Activated CD4-positive, alpha-beta T cell treated with anti-CD3 and anti-CD28 coated beads, Interleukin-2, amount 50 U/mL, for 24 hours (primary cell): ENCODE data around the gene SLC13A2.
A peak's percentile ranks its signal among the peaks of the same experiment; 100 is the strongest.

ENCODE experiments used
- DNase-seq, 2 donors: peaks; one replicate each; pipeline ENCODE4 v3.0.0-alpha.2; 2020; ENCODE audit warnings: low read depth in 1 of 2, low spot score in 1 of 2

The SLC13A2 gene

DNA sequence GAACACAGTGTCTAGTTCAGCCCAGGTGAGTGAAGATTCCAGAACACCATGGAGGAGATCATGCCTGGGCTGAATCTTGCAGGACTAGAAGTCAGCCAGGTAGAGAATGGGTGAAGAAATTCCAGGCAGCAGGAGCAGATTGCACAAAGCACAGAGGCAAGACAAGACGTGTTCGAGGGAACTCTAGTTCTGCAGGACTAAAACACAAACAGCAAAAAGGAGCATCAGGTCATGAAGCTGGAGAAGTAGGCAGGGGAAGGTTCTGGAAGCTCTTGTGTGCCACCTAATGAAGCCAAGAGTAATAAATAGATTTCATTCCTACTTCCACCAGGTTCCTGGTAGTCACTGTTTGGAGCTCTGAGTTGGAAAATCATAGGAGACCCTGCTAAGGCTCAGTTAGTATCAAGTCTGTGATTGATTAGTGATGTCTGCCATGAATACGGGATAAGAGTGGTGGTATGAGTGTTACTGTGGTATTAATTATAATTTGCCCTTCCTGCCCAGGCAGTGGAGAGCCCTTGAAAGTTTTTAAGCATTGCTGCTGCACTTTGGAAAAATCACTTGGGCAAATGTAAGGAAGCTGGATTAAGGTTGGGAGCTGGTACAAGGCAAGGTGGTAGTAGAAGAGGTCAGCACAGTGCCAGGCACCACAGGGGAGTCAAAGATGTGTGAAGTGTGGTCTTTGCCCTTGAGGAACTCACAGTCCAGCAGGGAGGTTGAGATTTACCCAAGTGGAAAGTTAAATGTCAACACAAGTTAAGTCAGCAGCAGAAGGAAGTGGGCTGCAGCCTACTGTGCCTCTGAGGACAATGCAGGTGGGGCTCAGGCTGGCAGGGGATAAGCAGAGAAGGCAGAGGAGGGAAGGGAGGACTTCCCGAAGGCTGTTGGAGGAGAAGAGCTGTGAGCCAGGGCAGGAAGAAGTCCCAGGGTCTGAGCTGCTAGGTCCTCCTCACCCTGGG lies 19.2 kb downstream of the SLC13A2 start:
- no peak for DNase-seq

DNA sequence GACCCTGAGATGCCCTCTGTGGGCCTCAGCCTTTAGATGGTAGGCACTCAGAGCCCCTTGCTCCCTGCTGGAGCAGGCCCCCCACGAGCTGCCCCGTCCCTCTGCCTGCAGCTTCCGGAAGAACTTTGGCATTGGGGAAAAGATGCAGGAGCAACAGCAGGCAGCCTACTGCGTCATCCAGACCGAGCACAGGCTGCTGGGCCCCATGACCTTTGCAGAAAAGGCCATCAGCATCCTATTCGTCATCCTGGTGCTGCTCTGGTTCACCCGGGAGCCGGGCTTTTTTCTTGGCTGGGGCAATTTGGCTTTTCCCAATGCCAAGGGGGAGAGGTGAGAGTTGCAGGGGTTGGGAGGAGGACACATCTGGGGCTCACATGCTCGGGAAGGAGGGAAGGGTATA lies 20.0 kb downstream of the SLC13A2 start:
- no peak for DNase-seq

DNA sequence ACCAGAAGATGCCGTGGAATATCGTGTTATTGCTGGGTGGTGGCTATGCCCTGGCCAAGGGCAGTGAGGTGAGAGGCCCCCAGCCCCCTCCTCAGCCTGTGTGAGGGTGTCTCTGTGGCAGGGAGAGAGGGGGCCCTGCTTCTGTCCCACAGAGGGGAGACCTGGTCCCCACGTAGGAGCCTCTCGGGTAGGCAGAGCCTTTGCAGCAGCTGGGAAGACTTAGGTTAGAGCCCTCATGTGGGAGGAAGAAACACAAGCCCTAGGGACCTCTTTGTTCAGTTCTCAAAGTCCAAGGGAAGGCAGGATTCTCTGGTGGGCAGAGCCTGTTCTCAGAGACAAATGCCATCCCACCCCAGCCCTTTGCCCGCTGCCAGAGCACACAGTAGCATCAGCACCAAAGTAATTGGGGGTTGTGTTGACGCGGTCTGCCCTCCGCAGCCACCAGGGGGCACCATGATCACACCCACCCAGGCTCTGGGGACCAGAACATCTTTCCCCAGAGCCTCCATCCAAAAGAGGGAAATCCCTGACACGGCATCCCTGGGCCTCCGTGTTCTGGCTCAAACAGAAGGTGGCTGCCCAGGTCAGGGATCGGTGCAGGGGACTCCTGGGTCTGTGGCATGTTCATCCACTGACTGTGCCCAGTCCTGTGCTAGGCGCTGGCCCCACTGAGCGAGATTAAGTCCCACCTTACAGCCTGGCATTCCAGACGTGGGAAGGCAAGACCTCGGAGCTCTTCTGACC lies 21.2 kb downstream of the SLC13A2 start:
- DNase-seq: peak; percentile 70

DNA sequence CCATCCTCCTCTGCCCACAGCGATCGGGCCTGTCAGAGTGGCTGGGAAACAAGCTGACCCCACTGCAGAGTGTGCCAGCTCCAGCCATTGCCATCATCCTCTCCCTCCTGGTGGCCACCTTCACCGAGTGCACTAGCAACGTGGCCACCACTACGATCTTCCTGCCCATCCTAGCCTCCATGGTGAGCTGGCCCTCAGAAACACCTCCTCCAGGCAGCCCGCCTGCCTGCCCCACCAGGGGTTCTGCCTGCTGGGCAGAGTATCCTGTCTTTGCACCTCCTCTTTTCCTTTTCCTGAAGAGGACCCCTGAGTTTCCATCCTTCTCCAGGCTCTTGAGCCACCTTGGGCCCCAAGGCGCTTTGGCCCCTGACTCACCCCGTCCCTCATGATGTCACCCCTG lies 22.2 kb downstream of the SLC13A2 start:
- no peak for DNase-seq

DNA sequence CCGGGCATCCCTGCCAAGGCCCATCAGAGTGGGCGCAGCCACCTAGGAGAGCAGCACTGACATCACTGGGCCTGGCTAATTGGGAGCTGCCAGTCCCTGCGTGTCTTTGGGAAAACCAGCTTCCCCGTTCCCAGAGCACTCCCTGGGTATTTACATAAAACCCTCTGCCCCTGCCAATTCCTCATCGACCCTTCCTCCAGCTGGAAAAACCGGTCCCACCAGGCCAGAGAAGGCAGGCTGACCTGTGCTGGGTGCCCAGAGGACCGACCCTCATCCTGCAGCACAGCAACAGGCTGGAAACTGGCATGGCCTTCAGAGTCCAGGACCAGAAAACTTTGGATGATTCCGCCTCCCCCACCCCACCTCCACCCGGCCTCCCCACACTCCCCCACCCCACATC lies 24.5 kb downstream of the SLC13A2 start:
- DNase-seq: no peak

DNA sequence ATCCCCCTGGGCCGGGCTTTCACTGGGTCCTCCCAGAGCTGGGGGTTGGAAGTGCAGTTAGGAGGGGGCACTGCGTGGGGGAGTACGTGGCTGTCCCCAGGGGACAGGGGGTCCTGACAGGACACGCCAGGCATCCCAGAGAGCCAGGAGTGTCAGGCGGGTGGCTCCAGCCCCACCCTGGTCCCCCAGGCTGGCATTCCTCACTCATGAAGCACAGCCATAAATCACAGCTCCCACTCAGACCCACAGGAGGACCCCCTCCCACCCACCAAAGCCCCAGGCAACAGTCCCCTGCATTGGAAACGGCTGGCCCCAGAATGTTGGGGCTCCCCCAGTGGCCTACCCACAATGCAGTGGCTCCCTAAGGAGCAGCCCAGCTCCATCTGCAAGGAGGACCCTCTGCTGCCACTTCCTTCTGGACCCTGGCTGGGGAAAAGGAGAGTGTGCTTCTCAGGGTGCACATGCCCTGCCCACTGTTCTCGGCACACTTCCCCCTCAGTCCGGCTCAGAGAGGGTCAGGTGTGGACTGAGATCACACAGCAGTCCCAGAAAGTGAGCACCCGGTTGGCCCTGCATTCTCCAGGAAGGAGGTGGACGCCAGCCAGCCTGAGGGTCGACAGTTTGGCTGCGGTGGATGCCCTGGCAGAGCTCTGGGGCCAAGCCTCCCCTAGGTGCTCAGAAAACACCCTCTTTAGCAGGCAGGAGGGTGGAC lies 25.4 kb downstream of the SLC13A2 start:
- no peak for DNase-seq

DNA sequence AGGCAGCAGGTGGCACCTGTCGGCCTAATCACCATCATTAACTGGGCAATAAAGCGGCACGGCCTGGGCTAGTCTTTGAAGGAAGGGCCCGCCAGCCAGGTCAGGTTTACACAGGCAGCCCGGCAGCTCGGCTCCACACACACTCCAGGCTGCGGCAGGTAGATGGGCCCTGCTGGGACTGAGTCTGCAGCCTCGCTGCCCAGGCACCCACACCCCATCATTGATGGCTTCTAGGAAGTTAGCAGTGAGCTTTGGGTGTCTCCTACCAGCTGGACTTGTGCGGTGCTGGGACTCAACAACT lies 25.9 kb downstream of the SLC13A2 start:
- no peak for DNase-seq

DNA sequence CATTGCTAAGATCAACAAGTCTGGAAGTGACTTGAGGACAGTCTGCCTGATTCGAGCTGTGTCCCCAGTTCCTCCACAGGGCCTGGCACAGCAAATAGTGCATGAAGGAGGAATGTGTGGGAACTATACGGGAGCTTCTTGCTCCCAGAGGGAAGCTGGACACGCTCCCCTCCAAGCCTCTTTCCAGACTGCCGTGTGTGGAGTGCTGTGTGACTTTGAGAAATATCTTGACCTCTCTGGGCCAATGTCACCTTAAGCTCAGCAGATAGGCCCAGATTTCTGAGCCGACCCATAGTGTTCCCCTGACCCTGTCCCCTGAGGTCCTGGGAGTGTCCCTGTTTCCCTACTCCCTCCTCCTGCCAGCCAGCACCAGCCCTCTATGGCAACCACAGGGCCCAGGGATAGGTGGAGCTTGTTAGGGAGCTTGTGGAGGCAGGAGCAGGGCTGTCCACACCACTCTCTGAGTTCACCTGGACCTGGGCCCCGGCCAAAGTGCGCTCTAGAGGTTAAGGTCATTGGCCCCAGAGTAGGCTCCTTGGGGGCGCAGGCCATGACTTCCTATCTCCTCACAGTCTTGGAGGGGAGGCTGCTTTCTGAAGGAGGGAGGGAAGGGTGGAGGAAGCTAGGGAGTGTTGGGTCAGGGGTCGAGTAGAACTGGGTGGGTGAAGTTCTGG lies 26.4 kb downstream of the SLC13A2 start:
- DNase-seq: no peak

DNA sequence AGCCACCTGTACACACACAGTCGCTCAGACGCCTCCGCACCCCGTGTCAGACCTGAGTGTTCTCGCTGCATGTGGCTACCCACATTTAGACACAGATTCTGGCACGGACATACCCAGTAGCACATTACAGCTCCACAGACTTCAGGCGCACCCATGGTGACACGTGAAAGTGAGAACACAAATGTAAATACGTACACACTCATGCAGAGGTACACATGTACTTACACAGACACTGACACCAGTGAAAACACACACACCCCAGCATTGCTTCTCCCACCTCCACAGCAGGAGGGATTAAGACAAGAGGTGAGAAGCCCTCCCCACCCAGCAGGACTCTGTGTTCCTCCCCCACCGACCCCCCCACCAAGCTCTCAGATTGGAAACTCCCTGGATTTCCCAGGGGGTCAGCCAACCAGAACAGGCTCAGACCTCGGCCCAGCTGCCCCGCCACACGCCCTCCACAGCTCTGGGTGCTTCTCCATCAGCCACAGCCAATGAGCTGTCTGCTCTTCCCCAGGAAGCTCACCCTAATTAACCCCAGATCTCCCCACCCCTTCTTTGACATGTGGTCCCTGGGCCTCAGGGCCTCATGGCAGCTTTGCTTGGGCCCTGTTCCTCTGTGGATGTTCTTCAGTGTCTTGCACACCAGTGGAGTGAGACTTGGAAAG lies 27.4 kb downstream of the SLC13A2 start:
- DNase-seq: no peak

DNA sequence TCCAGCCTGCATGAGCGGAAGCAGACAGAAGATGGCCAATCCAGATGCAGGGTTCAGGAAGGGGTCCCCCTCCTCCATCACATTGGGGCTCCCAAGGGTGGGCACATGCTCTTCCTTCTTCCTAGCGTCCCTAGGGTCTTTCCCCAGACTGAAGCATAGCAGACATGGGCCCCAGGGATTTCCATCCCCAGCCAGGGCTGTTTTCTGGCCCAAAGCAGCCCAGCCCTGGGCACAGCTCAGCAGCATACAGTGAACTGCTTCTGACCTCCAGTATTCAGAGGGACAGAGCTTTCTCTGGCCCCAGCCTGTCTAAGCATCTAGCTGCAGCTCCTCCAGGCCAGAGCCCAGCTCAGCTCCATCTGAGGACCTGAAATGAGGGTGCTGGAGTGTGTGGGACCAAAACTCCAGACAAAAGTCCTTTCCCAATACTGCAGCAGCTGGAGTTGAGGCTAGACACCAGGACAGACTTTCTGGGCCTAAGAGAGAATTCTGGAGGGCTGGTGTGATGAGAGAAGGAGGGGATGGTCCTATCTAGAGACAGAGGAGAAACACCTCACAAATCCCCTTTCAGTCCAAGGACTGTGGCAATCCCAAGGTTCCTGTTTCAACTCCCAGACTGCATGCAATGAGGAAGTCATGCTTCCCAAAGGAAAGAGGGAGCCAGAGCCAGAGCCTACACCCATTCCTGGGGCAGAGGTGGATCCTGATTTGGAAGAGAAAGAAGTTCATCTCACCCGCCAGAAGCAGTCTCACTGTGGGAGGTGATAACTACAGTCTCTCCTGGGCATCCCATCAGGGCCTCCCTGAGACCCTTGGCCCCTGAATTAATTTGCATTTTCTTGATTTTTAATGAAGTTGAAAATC lies 28.2 kb downstream of the SLC13A2 start:
- no peak for DNase-seq

DNA sequence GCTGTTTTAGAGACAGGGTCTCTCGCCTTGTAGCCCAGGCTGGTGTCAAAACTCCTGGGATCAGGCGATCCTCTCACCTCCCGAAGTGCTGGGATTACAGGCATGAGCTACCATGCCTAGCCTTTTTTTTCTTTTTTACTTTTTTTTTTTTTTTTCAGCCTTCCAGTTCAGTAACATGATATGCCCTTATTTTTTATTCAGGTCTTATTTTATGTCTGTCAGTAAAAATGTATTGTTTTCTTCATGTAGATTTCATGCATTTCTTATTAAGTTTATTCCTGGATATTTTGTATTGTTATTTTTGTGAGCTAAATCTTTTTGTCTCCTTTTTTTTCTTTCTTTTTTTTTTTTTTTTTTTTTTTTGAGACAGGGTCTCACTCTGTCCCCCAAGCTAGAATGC lies 30.0 kb downstream of the SLC13A2 start:
- DNase-seq: no peak

DNA sequence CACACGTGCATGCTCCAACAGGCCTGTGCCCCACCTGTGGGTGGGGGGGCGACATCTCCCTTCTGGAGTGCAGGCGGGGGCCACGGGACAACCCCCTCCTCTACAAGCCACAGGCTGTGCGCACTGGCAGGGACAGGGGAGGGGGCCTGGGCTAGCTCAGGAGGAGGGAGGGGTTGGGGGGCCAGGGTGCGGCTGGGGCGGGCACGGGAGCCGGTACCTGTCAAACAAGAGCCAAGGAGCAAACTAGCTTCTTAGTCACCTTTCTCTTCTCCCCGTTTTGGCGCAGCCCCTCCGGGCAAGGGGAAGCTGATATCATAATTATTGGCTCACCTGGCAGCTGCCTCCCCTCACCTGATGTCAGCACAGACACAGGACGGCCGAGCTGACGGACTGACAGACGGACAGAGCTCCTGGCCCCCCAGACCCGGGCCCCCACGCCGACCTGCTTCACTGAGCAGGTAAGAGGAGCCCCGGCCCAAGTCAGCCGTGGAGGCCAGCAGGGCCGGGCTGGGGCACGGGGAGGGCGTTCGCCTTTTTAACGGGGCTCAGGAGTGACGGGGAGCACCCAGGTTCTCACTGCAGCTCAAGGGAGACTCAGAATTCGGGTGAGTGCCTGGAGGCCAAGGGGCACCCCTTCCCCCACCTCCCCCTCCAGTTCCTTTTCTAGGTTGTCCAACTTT lies 32.7 kb downstream of the SLC13A2 start, which contains the start of gene FOXN1:
FOXN1 (plus strand) TSS at position 363 of the 680 bp plus-strand sequence. CDS start 17,622 bp downstream, outside the sequence.
- no peak for DNase-seq

DNA sequence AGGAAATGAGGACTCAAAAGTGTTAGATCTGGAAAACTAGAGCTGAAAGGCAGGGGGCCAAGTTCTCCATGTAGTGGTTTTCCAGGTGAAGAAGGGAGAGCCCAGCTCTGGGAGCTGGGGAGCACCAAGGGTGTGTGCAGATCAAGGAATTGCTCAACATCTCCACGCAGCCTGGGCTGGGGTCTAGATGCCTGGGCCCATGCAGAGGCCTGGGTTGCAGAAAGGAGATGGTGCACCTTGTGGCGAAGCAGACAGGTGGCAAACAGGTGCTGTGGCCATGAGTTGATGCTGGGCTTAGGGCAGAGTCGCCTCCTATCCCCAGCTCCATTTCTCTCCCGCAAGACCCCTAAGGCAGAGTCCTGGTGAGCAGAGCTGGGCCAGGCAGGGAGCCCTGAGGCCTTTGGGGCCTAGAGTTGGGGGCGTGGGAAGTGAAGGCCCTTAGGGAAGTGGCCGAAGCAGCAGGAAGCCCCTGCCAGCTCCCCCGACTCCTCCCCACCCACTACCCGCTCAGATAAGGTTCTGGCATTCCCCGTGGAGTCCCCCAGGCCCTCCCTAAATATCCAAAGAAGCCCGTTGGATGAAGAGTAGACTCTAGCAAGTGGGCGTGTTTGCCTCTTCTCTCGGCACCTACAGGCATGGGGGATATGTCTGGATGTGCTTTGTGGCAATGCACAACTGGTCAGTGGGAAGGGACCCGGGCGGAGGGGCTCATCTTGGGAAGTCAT lies 33.5 kb downstream of the SLC13A2 start:
- no peak for DNase-seq

DNA sequence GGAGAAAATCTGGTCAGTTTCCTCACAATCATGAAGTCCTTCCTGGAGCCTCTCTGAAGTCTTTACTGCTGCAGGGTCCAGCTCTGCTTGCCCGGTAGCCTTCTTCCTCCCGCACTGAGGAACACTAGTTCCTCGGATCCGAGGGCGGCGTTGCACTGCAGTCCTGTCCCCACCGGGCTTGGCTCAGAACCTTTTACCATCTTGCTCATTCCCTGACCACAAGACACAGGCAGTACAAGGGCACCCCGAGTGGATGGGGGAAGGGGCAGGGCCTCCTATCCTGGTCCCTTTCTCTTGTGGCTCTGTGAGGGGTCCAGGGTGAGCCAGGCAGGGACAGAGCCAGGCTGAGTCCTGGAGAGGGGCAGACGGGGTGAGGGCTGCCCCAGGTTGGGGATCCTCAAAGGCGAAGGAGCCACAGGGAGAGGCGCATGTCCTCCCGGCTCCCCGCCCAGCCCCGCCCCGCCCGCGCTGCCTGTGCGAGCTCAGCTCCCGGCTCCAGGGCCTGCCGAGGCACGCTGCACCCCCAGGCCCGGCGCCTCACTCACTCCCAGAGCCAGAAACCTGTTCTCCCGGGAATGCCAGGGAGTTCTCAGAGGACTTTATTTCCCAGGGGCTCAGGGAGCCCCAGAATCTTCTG lies 34.2 kb downstream of the SLC13A2 start:
- no peak for DNase-seq

DNA sequence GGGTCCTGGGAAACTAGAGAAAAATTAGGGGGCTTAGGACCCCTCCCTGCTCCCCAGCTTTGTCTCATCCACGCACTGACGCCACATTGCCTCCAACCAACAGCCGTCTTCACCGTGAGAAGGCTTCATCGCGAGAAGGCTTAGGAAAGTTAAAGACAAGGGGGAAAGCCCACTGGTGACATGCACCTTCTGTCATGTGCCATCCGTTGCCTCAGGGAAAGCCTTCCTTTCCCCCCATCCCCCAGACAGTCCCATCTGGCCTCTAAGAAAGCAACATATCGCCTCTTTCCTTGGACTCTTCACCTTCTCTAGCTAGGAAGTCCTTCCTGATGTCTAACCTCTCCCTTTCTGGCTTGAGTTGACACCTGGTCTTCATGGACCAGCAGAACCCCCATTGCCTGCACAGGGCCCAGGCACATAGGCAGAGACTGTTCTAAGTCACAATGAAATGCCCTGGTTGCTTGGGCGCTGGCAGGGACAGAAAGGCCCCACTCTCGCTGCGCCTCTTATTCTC lies 34.8 kb downstream of the SLC13A2 start:
- no peak for DNase-seq

DNA sequence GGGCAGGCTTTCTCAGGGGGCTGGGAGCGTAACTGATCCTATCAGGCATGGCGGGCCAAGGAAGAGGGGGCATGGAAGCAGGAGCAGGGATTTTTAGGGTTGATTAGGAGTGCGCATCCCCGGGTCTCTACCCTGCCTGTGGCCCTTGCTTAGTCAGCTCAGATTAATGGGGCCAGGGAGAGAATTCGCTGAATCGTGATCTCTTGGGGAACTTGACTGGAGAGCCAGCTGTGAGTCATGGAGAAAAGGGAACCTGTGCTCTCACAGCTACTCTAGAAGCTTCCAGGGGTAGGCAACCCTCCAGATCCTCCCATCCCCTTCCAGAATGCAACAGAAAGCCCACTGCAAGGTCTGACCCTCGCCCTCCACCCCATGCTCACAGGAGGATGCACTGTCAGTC lies 36.3 kb downstream of the SLC13A2 start:
- no peak for DNase-seq

DNA sequence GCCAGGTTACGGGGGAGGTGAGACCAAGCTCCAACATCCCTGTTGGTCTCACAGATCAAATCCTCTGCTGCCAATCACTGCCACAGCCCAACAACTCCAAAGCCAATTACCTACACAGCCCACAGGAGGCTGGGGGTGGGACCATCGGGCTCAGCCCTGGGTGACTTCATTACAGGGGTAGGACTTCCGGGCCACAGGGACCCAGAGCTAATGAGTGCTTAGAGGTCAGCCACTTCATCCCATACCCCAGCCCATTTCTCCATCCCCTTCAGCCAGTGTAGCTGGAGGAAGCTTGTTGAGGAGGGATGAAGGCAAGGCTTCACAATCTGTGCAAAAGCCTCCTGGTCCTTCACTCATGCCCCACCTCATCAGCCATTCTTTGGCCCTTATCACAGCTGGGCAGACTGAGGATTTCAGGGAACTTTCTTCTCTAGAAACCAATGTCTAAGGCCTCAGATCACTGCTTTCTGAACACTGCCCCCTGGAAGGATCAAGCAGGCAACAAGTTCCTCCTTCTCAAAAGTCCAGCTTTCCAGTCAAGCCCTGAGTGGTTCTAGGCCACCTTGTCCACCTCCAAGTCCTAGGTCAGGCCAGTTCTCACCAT lies 38.5 kb downstream of the SLC13A2 start:
- DNase-seq: no peak
